OCI-LY7 (cell line): Measurements from ENCODE around the gene PPP2R3B. TPM values are rescaled to one million over a fixed set of nuclear protein-coding genes. Genes with fewer than 3 reads are reported as not detected.

Source experiments
- BruUV-seq: library from RNA; stranded (reverse); fragments of 400-500 nt; replicated peaks from 2 replicates; lab custom pipeline; 2021; lab: Mats Ljungman, UMichigan
- CTCF ChIA-PET: fragments of 300-600 bp; sonication (Branson Sonifier 250); formaldehyde crosslinking; loops from one replicate; lab custom pipeline; 2022; ENCODE audit warnings: antibody characterized with exemption; ENCODE audit not compliant: unreplicated experiment; lab: Charles Lee
- POLR2A ChIA-PET: fragments of 300-600 bp; sonication (Branson Sonifier 250); formaldehyde crosslinking; loops from one replicate; lab custom pipeline; 2022; ENCODE audit warnings: antibody characterized with exemption; lab: Charles Lee
- DNase-seq: peaks from one replicate; pipeline ENCODE4 v3.0.0-alpha.2; 2015; ENCODE audit warnings: low spot score
- H2AFZ ChIP-seq: fragments of 200-600 bp; sonication (generic), shearing (Covaris generic); 2 replicates; pipeline ENCODE4 v1.6.1; 2014; ENCODE audit warnings: mild to moderate bottlenecking, antibody characterized with exemption, low read length, moderate library complexity
- H3K27ac ChIP-seq: fragments of 200-600 bp; sonication (generic); 2 replicates; pipeline ENCODE4 v1.5.1; 2014; ENCODE audit warnings: mixed run types, low read depth, mild to moderate bottlenecking, moderate library complexity, low read length, inconsistent platforms; ENCODE audit not compliant: poor library complexity, severe bottlenecking
- H3K36me3 ChIP-seq: fragments of 200-600 bp; sonication (generic); 2 replicates; pipeline ENCODE4 v1.6.1; 2014; ENCODE audit warnings: mild to moderate bottlenecking, antibody characterized with exemption, low read length, moderate library complexity, mixed read lengths; ENCODE audit not compliant: insufficient read depth
- H3K4me1 ChIP-seq: fragments of 200-600 bp; sonication (generic); 2 replicates; pipeline ENCODE4 v1.5.1; 2014; ENCODE audit warnings: mild to moderate bottlenecking, low read length; ENCODE audit not compliant: insufficient read depth, poor library complexity, severe bottlenecking
- H3K4me2 ChIP-seq: fragments of 200-600 bp; sonication (generic); 2 replicates; pipeline ENCODE4 v1.6.1; 2014; ENCODE audit warnings: mild to moderate bottlenecking, low read length
- H3K4me3 ChIP-seq: fragments of 200-600 bp; sonication (generic); 2 replicates; pipeline ENCODE4 v1.5.1; 2014; ENCODE audit warnings: mild to moderate bottlenecking, low read depth, low read length; ENCODE audit not compliant: poor library complexity, severe bottlenecking
- H3K79me2 ChIP-seq: fragments of 200-600 bp; sonication (generic); 2 replicates; pipeline ENCODE4 v1.6.1; 2016; ENCODE audit warnings: low read depth, mild to moderate bottlenecking, low read length, moderate library complexity, mixed read lengths; ENCODE audit not compliant: insufficient read depth
- H3K9me2 ChIP-seq: fragments of 200-600 bp; sonication (generic); 2 replicates; pipeline ENCODE4 v1.6.1; 2016; ENCODE audit warnings: mild to moderate bottlenecking, low read length, mixed read lengths; ENCODE audit not compliant: insufficient read depth
- H3K9me3 ChIP-seq: fragments of 200-600 bp; sonication (generic); 2 replicates; pipeline ENCODE4 v1.6.1; 2014; ENCODE audit warnings: mild to moderate bottlenecking, mixed run types, low read length, mixed read lengths
- H4K20me1 ChIP-seq: fragments of 200-600 bp; sonication (generic); 2 replicates; pipeline ENCODE4 v1.6.1; 2014; ENCODE audit warnings: mild to moderate bottlenecking, antibody characterized with exemption, low read length, moderate library complexity, mixed read lengths; ENCODE audit not compliant: insufficient read depth
- CTCF ChIP-seq: fragments of 200-600 bp; sonication (generic); conservative IDR thresholded peaks from 2 replicates; pipeline ENCODE4 v1.5.1; 2014; ENCODE audit warnings: mild to moderate bottlenecking, antibody characterized with exemption, low read length, moderate library complexity, mixed read lengths
- EZH2phosphoT487 ChIP-seq: fragments of 200-600 bp; sonication (generic); IDR thresholded peaks from 2 replicates; pipeline ENCODE4 v1.6.1; 2018; ENCODE audit warnings: low read depth, borderline replicate concordance, mild to moderate bottlenecking, mixed run types, antibody characterized with exemption, low read length, moderate library complexity, mixed read lengths
- intact Hi-C: fragments of 100-400 bp; cut with micrococcal nuclease; formaldehyde crosslinking; loops from one replicate; pipeline ENCODE4 v1.10.0; 2022; ENCODE audit not compliant: unreplicated experiment
- total RNA-seq, 2 experiments: library from RNA; depleted of rRNA in 1 of 2; stranded (reverse); fragments of >200 nt in 1 of 2; shearing (Covaris generic) in 1 of 2; gene quantifications; 2 replicates each; pipeline ENCODE4 v1.2.3, GENCODE V29; 2014 to 2022

PPP2R3B gene
- total RNA-seq, 2 experiments from 2014 or later: 270 to 342 TPM

- H3K9me2 ChIP-seq: no peaks in the 10 kb centered on the region
- H2AFZ ChIP-seq: no peak overlapping the region
- H3K4me1 ChIP-seq: no peaks in the 10 kb centered on the region
- POLR2A ChIA-PET: no interaction called here
- CTCF ChIA-PET: no interaction called here
- H3K27ac ChIP-seq: no peak overlapping the region
- H3K36me3 ChIP-seq: peaks cover 92% of the 10 kb centered on the region
- DNase-seq: no peak
- no TSS peak for BruUV-seq
- TF ChIP-seq EZH2phosphoT487 (no peak), CTCF (no peak)
- intact Hi-C loops: no loop called here
- no peaks in the 10 kb centered on the region for H4K20me1 ChIP-seq
- no peak overlapping the region for H3K4me2 ChIP-seq
- H3K4me3 ChIP-seq: no peak overlapping the region
- H3K79me2 ChIP-seq: peaks cover 30% of the 10 kb centered on the region; the same call in 1 of the 2 replicates
- no peaks in the 10 kb centered on the region for H3K9me3 ChIP-seq
Measured at GRCh38 chrX:349196-349595, 37.5 kb downstream of the PPP2R3B start.

GRCh38 chrX:348461-349117, 38.1 kb downstream of the PPP2R3B start:
- Histone ChIP-seq H3K9me2 (no peaks in the 10 kb centered on the region), H3K4me2 (no peak overlapping the region), H3K4me3 (no peak overlapping the region), H3K36me3 (peaks cover 92% of the 10 kb centered on the region), H3K9me3 (no peaks in the 10 kb centered on the region), H3K27ac (no peak overlapping the region), H2AFZ (no peak overlapping the region), H3K4me1 (no peaks in the 10 kb centered on the region), H3K79me2 (peaks cover 27% of the 10 kb centered on the region; the same call in 1 of the 2 replicates), H4K20me1 (no peaks in the 10 kb centered on the region)
- ChIA-PET POLR2A (no interaction called here), CTCF (no interaction called here)
- BruUV-seq: no TSS peak
- TF ChIP-seq EZH2phosphoT487: no peak
- TF ChIP-seq CTCF: no peak
- no peak for DNase-seq
- intact Hi-C loops: no loop called here

GRCh38 chrX:347351-348117, 39.2 kb downstream of the PPP2R3B start:
- no peaks in the 10 kb centered on the region for H3K9me3 ChIP-seq
- H4K20me1 ChIP-seq: no peaks in the 10 kb centered on the region
- H2AFZ ChIP-seq: no peak overlapping the region
- intact Hi-C loops: no loop called here
- ChIA-PET POLR2A (no interaction called here), CTCF (no interaction called here)
- no peaks in the 10 kb centered on the region for H3K4me1 ChIP-seq
- peaks cover 18% of the 10 kb centered on the region; the same call in 1 of the 2 replicates for H3K79me2 ChIP-seq
- H3K9me2 ChIP-seq: no peaks in the 10 kb centered on the region
- H3K36me3 ChIP-seq: peaks cover 81% of the 10 kb centered on the region
- no peak overlapping the region for H3K4me3 ChIP-seq
- DNase-seq: no peak
- no peak overlapping the region for H3K4me2 ChIP-seq
- BruUV-seq: no TSS peak
- TF ChIP-seq CTCF (no peak), EZH2phosphoT487 (no peak)
- no peak overlapping the region for H3K27ac ChIP-seq
